Measurements from ENCODE around the gene FGF1. TPM values are rescaled to one million over a fixed set of nuclear protein-coding genes. Genes with fewer than 3 reads are reported as not detected.
A peak's percentile ranks its signal among the peaks of the same experiment; 100 is the strongest.

The FGF1 gene
- total RNA-seq, 2 experiments from 2014 or later, result not detected

DNA sequence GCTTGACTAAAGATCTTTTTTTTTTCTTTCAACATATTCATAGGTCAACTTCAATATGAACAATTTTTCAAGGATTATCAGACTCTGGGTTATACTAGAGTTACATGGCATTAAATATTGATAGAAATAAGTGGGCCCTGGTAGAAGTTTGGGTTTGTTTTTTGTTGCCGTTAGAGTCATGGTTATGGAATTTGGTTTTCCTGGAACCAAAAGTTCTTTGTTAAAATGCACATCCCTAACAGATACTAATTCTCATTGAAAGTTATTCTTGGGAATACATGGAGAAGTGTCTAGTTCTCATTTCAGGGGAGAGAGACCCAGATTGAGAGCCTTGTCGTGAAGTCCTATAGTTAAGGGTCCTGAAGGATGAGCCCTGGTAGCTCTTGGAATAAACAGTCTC is 124.9 kb downstream of the FGF1 start:
- CTCF ChIA-PET, result no interaction called here
- no peaks in the 10 kb centered on the region for H3K36me3 Mint-ChIP-seq
- H3K4me3 Mint-ChIP-seq, result no peak overlapping the region
- ATAC-seq (no peak), DNase-seq (no peak)
- no peak overlapping the region for H3K27ac Mint-ChIP-seq
- H3K9me3 Mint-ChIP-seq (ENCODE audit: low read depth), result no peaks in the 10 kb centered on the region
- H3K4me1 Mint-ChIP-seq, result no peaks in the 10 kb centered on the region
- H3K27me3 Mint-ChIP-seq, result peaks cover 2% of the 10 kb centered on the region

DNA sequence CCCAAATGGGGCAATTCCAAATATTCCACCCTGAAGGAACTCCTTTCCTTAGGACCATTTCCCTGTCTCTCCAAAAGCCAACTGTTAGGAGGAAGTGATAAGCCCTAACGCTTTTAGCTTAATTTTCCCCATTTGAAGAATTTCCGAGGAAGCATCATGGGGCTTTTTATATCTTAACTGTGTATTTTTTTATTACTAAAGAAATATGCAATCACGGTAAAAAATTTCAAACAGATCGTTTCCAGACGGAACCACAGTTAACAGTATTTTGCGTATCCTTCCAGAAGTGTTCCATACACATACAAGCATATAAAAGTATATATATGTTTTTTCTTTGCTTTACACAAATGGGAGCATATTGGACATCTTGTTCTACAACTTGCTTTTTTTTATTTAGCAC is 133.8 kb downstream of the FGF1 start:
- CTCF ChIA-PET, result no interaction called here

DNA sequence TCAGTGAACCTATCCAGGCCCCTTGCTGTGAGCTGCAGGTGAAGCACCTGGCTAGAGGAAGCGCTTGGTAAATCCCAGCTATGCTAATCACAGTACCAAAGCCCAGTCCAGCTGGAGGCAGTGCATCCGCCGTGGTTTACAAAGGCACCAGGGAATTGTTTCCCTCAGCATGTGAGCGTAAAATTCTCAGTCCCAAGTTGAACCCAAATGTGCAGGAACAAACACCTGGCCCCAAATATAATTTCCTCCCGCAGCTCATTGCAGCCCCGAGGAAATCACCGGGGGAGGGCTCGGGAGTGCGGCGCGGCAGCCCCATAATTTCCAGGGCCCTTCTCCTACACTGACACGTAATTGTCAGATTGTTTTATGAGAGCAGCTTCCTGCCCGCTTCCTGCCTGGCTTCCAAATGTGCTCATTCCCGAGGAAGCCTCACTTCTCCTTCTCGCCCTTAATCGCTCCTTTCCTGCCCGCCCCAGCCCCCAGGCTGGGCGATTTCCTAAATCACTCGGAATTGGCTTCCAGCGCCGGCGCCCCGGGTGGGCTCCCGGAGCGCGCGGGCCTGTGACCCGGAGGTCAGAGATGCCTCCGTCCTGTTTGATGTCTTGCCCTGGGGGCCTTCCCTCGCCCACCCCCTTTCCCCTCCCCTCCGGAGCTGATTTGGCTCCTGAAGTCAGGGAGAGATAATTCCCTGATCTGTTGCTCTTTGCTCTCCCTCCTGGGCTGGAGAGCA is 134.4 kb downstream of the FGF1 start:
- Mint-ChIP-seq H3K27ac (no peak overlapping the region), H3K4me1 (no peaks in the 10 kb centered on the region), H3K4me3 (no peak overlapping the region), H3K9me3 (ENCODE audit: low read depth) (no peaks in the 10 kb centered on the region), H3K36me3 (no peaks in the 10 kb centered on the region), H3K27me3 (peaks cover 58% of the 10 kb centered on the region)
- ATAC-seq (no peak), DNase-seq (no peak)
- CTCF ChIA-PET, result no interaction called here

More for the DNA sequence above, 133.8 kb downstream of the FGF1 start:
- DNase-seq (no peak), ATAC-seq (no peak)
- H3K36me3 Mint-ChIP-seq, result no peaks in the 10 kb centered on the region
- H3K27ac Mint-ChIP-seq, result no peak overlapping the region
- H3K4me3 Mint-ChIP-seq, result no peak overlapping the region
- no peaks in the 10 kb centered on the region for H3K9me3 Mint-ChIP-seq (ENCODE audit: low read depth)
- no peaks in the 10 kb centered on the region for H3K4me1 Mint-ChIP-seq
- peaks cover 58% of the 10 kb centered on the region for H3K27me3 Mint-ChIP-seq

DNA sequence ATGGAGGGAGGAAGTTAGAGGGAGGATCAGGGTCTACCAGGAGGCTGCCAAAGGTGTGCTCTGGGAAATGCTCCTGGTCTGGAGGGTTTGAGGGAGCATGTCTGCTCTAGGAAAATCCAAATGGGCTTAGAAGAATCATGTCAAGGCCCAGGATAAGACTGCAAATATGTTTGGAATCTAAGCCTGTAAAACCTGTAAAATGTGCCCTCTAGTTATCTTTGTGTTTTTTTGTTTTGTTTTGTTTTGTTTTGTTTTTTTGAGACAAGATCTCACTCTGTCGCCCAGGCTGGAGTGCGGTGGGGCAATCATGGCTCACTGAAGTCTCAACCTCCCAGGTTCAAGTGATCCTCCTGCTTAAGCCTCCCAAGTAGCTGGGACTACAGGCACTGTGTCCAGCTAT is 135.4 kb downstream of the FGF1 start:
- H3K27ac Mint-ChIP-seq, result no peak overlapping the region
- peaks cover 58% of the 10 kb centered on the region for H3K27me3 Mint-ChIP-seq
- CTCF ChIA-PET, result interaction anchor here (1.2 to 2.4 kb wide), 2 partner anchors 394 to 398 kb away, joined by 3 to 8 read pairs; no protein-coding TSS in a partner anchor
- no peaks in the 10 kb centered on the region for H3K9me3 Mint-ChIP-seq (ENCODE audit: low read depth)
- H3K4me1 Mint-ChIP-seq, result no peaks in the 10 kb centered on the region
- no peak overlapping the region for H3K4me3 Mint-ChIP-seq
- DNase-seq (no peak), ATAC-seq (no peak)
- no peaks in the 10 kb centered on the region for H3K36me3 Mint-ChIP-seq

DNA sequence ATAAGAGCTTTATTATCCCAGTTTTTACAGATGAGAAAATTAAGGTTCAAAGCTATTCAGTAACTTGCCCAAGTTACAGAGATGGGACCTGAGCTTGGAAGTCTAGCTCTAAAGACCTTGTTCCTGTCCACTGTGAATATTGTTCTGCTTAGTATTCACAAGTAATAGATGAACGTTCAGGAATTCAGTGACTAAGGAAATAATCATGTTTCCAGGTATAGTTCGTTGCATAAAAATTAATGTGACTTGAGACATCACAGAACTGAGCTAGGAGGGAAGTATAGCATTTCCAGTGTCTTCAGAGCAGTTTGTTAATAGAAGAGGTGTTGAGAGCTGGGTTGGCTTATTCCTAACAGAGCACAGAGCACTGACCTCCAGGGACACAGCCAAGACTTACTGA is 136.1 kb downstream of the FGF1 start:
- H3K27me3 Mint-ChIP-seq, result peaks cover 53% of the 10 kb centered on the region
- H3K36me3 Mint-ChIP-seq, result no peaks in the 10 kb centered on the region
- no peak for ATAC-seq
- no peak for DNase-seq
- no peak overlapping the region for H3K4me3 Mint-ChIP-seq
- no peaks in the 10 kb centered on the region for H3K9me3 Mint-ChIP-seq (ENCODE audit: low read depth)
- H3K4me1 Mint-ChIP-seq, result no peaks in the 10 kb centered on the region
- H3K27ac Mint-ChIP-seq, result no peak overlapping the region
- CTCF ChIA-PET, result interaction anchor here (1.2 to 2.4 kb wide), 4 partner anchors 27 to 398 kb away, joined by 3 to 8 read pairs (median 6); no protein-coding TSS in a partner anchor

DNA sequence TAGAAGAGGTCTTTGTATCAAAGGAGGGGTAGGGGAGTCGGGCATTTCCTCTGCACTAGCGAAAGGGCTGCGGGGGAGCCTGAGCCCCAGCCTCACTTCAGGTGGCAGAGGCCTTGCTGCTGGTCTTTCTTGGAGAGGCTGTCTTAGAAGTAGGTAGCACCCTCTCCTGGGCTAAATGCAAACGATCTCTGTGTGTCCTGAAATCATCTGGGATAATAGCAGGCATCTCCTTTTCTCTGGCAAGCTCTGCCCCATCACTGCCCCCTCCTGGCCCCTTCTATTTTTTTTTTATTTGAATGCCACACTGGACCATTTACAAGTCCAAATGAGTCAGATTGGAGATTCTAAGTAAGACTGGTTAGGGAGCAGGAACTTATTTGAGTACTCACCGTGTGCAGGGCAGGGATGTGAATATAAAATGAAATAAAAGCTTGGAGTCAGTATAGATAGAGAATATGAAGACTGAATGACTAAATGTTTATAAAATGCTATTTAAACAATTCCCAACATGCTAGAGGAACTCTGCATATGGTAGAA is 137.1 kb downstream of the FGF1 start:
- H3K36me3 Mint-ChIP-seq, result no peaks in the 10 kb centered on the region
- H3K27ac Mint-ChIP-seq, result no peak overlapping the region
- peaks cover 47% of the 10 kb centered on the region for H3K27me3 Mint-ChIP-seq
- ATAC-seq (peak; percentile 45), DNase-seq (no peak)
- CTCF ChIA-PET, result interaction anchor here (0.9 to 2.4 kb wide), 5 partner anchors 28 to 397 kb away, joined by 3 to 8 read pairs (median 5); no protein-coding TSS in a partner anchor
- no peaks in the 10 kb centered on the region for H3K4me1 Mint-ChIP-seq
- no peaks in the 10 kb centered on the region for H3K9me3 Mint-ChIP-seq (ENCODE audit: low read depth)
- H3K4me3 Mint-ChIP-seq, result no peak overlapping the region

DNA sequence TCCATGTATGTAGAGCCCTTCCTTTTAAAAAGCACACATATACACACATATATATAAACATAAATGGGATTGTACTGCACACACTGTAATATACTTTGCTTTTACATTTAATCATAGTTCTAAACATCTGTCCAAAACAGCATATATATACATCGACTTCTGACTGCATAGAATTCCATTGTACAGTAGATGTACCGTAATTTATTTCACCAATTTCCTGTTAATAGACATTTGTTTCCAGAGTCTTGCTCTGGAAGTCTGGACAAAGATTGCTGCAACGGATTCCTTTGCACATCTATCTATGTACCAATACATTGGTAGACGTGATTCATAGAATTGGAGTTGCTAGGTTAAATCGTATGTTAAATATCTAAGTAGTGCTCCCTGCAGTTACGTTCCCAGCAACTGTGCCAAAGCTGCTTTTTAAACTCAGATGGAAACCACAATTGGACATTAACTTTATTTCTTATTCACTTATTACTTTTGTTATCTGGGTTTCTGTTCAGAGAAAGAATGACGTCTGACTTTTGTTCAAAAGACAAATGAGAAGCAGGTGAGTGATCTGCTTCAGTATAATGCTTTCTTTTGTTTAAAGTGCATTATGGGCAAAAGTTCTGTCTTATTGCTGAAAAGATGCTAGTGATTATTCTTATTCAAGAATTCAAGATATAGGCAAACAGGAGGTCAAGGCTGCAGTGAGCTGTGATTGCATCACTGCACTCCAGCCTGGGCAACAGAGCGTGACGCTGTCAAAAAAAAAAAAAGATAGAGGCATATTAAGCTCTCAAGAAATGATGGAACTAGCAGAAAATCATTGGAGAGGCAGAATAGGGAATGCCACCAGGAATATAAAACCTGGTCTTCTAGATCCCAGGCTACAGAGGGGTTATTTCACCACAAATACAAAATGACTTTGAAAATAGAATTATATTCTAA is 138.2 kb downstream of the FGF1 start:
- ATAC-seq, result no peak
- no peak overlapping the region for H3K27ac Mint-ChIP-seq

DNA sequence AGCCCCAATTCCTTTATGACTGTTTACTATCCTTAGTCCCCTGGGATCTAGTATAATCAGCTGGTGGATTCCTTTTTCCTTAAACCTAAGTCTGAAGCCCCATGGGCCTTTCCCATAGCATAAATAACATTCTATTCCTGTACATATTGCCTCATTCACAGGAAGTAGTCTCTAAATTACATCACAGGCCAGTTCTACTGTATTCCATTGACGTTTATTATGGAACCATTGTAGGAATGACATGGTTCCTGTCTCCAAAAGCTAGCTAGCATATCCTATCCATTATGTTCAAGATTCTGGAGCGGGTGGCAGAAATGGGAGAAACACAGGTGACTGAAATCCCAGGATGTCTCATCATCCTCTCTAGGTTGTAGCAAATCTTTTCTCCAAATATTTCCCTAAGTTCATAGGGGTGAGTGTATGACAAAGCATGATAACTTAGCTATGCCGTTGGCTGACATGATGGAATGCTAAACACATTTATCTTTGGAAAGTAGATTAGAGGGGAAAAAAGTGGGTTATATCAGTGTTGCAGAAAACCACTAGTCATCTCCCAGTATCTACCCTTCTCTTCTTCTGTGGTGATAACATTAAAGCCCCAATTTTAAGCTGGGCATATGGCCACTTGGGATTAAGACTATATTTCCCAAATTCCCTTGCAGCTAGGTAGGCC is 140.1 kb downstream of the FGF1 start:
- no peak overlapping the region for H3K27ac Mint-ChIP-seq
- H3K4me3 Mint-ChIP-seq, result no peak overlapping the region
- ATAC-seq, result no peak
- H3K27me3 Mint-ChIP-seq, result peaks cover 37% of the 10 kb centered on the region
- no peaks in the 10 kb centered on the region for H3K4me1 Mint-ChIP-seq
- H3K36me3 Mint-ChIP-seq, result no peaks in the 10 kb centered on the region
- no peak for DNase-seq
- CTCF ChIA-PET, result no interaction called here
- no peaks in the 10 kb centered on the region for H3K9me3 Mint-ChIP-seq (ENCODE audit: low read depth)

More for the DNA sequence above, 138.2 kb downstream of the FGF1 start:
- H3K36me3 Mint-ChIP-seq, result no peaks in the 10 kb centered on the region
- peaks cover 41% of the 10 kb centered on the region for H3K27me3 Mint-ChIP-seq
- DNase-seq, result no peak
- H3K4me1 Mint-ChIP-seq, result no peaks in the 10 kb centered on the region
- CTCF ChIA-PET, result interaction anchor here (0.6 to 2.4 kb wide), 3 partner anchors 324 to 396 kb away, joined by 3 to 8 read pairs (median 3); no protein-coding TSS in a partner anchor
- H3K4me3 Mint-ChIP-seq, result no peak overlapping the region
- H3K9me3 Mint-ChIP-seq (ENCODE audit: low read depth), result no peaks in the 10 kb centered on the region

DNA sequence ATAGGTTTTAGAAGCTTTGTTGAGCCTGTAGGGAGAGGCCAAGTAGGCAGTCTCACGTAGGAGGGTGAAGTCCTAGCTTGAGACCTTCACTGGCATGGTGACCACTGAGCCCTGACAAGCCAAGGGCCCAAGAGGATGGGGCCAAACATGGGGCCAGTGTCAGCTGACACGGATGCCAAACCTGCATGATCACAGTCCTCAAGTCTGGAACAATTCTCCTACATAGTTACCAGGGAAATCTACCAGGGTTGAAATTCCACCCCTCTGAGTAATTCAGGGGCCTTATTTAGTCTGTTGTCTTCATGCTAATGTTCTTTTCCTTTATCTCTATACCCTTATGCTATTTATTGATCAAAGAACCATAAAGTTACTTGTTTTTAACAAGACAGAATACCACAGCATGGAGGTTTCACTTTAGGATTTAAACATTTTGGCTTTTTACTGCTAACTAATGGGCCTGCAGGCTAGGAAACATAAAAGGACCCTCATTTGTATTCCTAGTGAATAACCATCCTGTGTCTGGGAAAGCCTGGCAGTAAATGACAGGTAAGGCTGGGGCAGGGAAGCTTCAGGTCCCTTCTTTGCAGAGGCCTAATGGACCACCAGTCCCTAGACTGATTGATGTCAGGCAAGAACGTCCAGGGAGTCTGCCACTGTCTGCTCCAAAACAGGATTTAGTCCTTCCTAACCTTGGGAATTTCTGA is 140.8 kb downstream of the FGF1 start:
- CTCF ChIA-PET, result no interaction called here
- peaks cover 36% of the 10 kb centered on the region for H3K27me3 Mint-ChIP-seq
- DNase-seq, result no peak

DNA sequence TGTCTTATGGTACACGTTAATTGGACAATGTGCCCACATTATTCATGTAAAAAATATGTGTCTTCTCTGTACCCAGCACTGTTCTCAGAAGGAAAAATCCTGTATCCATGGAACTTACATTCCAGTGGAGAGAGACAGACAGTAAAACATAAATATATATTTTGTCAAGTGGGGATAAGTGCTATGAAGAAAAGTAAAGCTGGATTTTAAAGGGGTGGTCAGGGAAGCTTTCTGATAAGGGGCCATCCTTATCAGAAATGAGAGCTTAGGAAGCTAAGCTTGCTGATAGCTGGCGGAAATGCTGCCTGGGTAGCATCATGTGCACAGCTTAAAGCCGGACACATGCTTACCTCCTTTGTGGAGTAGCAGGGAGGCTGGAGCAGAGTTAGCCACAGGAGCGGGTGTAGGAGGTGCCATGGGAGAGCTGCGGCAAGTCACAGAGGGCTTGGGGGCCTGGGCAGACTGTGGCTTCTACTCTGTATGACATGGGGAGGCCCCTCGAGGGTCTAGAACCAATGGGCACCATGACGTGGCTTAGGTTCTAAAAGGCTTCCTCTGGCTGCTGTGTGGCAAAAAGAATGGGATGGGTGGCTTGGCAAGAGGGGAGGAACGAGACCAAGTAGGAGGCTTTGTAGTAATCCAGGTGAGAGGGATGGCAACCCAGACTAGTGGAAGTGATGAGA is 141.7 kb downstream of the FGF1 start:
- no peaks in the 10 kb centered on the region for H3K9me3 Mint-ChIP-seq (ENCODE audit: low read depth)
- peaks cover 29% of the 10 kb centered on the region for H3K27me3 Mint-ChIP-seq
- H3K27ac Mint-ChIP-seq, result no peak overlapping the region
- no peaks in the 10 kb centered on the region for H3K4me1 Mint-ChIP-seq
- ATAC-seq (no peak), DNase-seq (no peak)
- no peak overlapping the region for H3K4me3 Mint-ChIP-seq
- H3K36me3 Mint-ChIP-seq, result no peaks in the 10 kb centered on the region
- CTCF ChIA-PET, result no interaction called here

More for the DNA sequence above, 140.8 kb downstream of the FGF1 start:
- H3K27ac Mint-ChIP-seq, result no peak overlapping the region
- H3K4me3 Mint-ChIP-seq, result no peak overlapping the region
- no peaks in the 10 kb centered on the region for H3K36me3 Mint-ChIP-seq
- no peak for ATAC-seq
- H3K9me3 Mint-ChIP-seq (ENCODE audit: low read depth), result no peaks in the 10 kb centered on the region
- no peaks in the 10 kb centered on the region for H3K4me1 Mint-ChIP-seq

DNA sequence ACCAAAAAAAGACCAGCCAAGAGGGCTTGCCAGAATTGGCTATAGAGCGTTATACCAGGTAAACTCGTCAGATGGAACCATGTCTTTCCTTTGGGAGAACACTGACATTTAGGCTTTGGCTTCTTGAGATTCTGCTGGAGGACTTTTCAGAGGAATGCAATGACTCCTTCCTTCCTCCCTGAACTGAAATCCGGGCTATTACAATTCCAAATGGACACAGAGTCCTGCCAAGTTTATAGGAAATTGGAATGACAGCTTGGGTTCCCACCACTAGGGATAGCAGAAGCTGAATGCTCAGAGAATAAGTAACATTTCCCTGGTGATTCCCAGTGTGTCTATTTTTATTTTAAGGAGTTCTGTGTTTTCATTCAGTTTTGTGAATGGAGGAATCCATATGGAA is 143.0 kb downstream of the FGF1 start:
- DNase-seq (no peak), ATAC-seq (no peak)
- Mint-ChIP-seq H3K36me3 (no peaks in the 10 kb centered on the region), H3K27ac (no peak overlapping the region), H3K4me3 (no peak overlapping the region), H3K4me1 (peaks cover 2% of the 10 kb centered on the region), H3K27me3 (peaks cover 18% of the 10 kb centered on the region), H3K9me3 (ENCODE audit: low read depth) (no peaks in the 10 kb centered on the region)
- CTCF ChIA-PET, result no interaction called here

Data from activated CD8-positive, alpha-beta memory T cell treated with anti-CD3 and anti-CD28 coated beads, Interleukin-2, amount 10 ng/mL, durations not matched to agents 7 days and 5 days (primary cell).